Stimulated activated CD4-positive, alpha-beta T cell treated with anti-CD3 and anti-CD28 coated beads, Interleukin-15, amount 100 ng/mL, for 24 hours (primary cell): ENCODE measurements around the gene PRELID2.
"Not testable (repeated sequence)": the region's sequence is repeated elsewhere in the genome, so short reads cannot be mapped to it uniquely, and the experiment has no call there.

Experiments used
- DNase-seq: peaks from one replicate; pipeline ENCODE4 v3.0.0-alpha.2; 2020

Gene PRELID2

DNA sequence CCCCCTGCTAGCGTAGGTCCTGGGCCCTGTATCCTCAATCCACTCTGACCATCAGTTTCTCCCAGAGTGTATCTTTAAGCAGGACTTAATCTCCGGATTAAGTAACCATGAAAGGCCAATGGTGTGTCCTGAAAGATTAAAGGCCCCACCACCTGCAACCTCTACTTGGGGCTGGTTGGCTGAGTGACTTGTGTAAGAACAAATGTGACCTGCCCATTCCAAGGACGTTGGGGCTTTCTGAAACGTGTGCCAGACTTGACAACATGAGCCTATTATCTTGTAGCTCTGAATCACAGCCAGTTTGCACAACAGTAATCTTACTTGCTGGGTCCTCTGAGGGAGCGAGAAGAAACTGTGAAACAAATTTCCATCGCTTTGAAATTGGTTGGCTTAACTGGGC lies 3.1 kb upstream of the PRELID2 start:
- no peak for DNase-seq

DNA sequence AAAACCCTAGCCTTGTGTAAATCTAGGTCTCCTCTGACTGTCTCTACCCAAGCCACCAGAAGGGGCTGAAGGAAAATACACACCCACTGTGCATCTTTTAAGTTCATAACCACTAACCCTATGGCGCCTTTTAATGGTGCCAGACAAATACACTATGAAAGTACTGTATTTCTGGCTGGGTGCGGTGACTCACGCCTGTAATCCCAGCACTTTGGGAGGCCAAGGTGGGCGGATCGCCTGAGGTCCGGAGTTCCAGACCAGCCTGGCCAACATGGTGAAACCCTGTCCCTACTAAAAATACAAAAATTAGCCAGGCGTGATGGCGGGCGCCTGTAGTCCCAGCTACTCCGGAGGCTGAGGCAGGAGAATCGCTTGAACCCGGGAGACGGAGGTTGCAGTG lies 1.1 kb upstream of the PRELID2 start:
- not testable (repeated sequence) for DNase-seq

GRCh38 chr5:145835848-145836239 lies 702 bp upstream of the PRELID2 start:
- no peak for DNase-seq

DNA sequence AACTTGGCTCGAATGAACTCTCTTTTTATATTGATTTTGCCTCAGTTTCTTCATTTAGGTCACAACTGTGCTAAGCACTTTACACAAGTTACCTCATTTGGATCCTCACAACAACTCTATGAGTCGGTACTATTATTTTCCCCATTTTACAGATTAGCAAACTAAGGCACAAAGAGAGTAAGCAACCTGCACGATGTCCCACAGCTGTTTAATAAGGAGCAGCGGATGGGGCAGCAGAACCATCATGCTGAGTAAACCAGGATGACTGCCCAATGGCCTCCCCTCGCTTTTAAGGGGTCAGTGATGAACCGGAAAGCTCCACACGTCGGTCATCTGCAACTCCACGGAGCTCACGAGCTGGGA lies 607 bp downstream of the PRELID2 start:
- DNase-seq = no peak

- no peak for DNase-seq
Observed at GRCh38 chr5:145833631-145834200, 1.4 kb downstream of the PRELID2 start.

DNA sequence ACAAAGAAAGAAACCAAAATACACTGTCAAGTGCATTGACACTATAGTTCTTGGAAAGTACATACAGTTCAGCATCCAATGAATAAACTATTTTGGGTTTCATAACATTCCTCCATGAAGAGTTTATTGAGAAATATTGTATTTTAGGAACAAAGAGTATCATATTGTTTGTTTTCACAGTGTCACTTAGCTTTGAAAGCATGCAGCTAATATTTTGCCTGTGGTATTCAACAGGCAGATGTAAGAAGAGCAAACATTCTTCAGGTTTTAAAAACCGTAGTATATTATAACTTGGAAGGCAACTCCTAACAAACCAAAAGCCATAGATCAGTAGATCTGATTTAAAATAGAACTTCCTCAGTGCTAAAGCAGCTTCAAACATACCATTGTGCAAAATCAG lies 4.5 kb downstream of the PRELID2 start:
- no peak for DNase-seq

DNA sequence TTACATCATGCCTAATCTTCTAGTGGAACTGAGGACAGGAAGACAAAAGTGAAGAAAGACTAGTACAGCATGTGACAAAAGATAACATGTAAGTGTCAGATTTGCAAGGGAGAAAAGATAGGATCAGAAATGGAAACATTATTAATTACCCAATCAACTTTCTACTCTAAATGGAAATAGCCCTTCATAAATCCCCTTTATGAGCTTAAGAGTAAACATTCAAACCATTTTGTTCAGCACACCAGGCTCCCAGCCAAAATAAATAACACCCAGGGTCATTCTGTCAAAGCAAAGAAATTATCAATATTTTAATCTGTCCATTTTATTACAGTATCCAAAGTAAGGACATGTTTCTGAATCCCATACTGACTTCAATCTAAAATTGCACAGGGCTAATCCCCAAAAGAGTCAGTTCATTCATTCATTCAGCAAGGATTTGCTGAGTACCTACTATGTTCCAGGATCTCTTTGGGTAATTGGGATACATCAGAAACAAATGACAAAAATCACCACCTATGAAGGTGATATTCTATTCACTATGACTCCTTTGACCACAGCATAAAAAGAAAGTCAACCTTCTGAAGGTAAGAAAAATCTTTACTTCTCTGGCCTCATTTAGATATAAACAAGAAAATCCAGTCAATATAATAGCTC lies 5.3 kb downstream of the PRELID2 start:
- DNase-seq = no peak

DNA sequence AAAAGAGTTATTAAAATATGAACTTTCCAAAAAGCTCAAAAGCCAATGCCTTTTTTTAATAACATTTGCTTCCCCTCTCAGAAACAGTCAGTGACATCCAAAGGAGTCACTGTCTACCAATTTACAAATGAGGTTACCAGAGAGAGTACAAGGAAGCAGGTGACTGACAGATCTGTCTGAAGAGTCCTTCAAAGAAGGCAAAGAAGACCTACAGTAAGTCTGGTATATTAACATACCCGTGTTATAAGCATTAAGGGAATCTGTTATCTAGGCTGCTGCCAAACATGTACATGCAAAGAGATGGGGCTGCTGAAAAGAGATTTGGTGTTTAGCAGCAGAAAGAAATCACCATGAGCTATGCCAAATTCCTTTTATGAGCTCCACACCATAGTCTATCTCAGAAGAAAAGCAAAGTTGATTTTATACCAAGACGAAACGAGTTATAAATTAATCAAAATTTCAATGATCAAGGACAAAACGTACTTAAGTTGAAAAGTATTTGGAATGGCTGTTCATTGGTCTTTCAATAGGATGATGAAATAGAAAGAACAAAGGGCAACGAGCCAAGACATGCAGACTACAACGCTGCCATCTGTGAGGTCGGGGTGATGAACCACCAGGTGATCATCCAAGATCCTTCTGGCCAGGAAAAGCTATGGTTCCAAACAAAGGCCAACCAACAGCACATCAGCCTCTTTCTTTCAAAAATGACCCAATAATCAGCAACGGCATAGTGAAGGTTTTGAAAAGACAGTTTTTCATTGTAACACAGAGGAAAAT lies 8.1 kb downstream of the PRELID2 start:
- DNase-seq = no peak

GRCh38 chr5:145825751-145826180 lies 9.4 kb downstream of the PRELID2 start:
- no peak for DNase-seq

- no peak for DNase-seq
Observed at GRCh38 chr5:145824040-145824439, 11.1 kb downstream of the PRELID2 start.

GRCh38 chr5:145818604-145819003 lies 16.5 kb downstream of the PRELID2 start:
- DNase-seq = no peak

DNA sequence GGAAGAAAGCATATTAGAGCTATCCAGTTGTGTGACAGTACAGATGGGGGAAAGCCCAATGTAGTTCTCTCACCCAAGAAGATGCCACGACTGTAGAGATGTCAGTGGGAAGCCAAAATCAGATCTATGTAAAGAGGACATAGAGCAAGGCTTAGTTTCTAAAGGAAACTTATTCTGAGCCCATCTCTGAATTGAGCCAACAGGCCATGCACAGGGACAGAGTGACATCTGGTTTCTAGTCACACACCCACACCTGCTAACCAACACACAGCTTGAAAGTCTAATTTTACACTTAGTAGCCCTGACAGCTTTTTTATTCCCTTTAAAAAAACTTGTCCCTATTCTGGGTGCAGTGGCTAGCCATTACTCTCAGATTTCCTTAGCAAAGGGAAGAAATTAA lies 22.3 kb downstream of the PRELID2 start:
- DNase-seq = no peak

DNA sequence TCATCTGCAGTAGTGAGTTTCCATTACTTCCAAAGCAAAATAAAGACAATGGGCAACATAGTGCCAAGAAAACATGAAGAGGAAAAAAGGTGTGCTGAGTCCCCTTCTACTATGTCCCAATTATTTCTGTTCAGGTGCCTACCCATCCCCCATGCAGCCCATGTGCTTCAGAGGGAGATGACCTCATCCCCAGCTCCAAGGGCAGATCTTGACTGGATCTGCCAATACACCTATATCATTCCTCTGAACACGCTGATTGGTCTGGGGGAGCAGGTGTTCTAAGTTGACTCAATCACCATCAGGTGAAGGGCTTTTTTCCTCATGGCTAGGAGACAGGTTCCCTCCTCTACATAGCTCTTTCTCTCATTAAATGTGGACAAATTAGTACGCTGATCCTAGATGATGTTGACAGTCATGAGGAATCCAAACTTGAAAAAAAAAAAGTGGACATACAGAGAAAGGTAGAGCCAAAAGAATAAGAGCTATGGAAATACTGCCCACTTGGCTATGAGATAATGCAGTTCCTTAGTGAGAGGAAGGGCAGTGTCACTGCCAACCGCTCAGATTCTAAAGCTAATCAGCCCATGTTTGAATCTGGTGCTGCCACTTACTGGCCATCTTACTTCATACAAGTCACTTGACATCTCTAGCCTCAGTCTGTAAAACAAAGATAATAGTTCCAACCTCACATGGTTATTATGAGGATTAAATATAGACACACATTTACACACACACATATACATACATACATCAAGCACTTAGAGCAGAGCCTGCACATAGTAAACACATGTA lies 23.1 kb downstream of the PRELID2 start:
- no peak for DNase-seq

DNA sequence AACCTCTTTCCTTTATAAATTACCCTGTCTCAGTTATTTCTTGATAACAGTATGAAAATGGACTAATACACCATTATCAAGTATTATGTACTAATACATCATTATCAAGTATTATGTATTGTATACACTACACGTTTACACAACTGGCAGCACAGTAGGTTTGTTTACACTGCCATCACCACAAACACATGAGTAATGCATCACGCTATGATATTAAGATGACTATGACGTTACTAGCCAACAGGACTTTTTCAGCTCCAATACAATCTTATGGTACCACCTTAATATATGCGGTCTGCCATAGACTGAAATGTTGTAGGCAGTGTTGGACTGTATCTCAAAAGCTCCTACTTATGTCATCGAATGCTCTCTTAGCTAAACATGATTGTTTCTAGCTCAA lies 28.2 kb downstream of the PRELID2 start:
- no peak for DNase-seq

DNA sequence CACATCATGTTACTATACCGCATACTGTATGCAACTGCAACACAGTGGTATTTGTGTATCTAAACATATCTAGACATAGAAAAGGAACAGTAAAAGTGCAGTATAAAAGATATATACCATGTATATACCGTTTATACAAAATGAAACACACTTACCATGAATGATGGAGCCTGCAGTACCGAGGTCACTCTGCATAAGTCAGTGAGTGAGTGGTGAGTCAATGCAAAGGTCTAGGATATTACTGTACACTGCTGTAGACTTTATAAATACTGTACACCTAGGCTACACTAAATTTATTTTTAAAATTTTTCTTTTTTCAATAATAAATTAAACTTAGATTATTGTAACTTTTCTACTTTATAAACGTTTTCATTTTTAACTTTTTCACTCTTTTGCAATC lies 29.3 kb downstream of the PRELID2 start:
- no peak for DNase-seq

DNA sequence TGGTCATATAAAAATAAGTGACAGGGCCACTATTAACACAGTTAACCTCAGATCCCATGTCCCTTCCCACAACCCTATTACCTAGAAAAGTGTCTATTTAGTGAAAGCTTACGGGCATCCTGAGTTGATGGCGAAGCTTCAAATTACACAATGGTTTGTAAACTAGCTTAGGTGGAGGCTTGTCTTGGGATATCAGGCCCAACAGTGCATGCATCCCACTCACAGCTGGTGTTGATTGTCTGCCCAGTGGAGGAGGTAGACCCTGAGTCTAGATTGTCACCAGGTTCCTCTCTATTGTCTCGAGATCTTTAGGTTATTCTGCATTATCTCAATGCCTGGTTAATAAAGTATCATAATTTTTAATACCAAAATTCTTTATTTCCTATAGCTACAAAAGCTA lies 30.4 kb downstream of the PRELID2 start:
- no peak for DNase-seq

- DNase-seq = no peak
Observed at GRCh38 chr5:145803112-145804004, 31.8 kb downstream of the PRELID2 start.

- DNase-seq = no peak
Observed at GRCh38 chr5:145801195-145801594, 33.9 kb downstream of the PRELID2 start.

- no peak for DNase-seq
Observed at GRCh38 chr5:145800181-145800580, 35.0 kb downstream of the PRELID2 start.

DNA sequence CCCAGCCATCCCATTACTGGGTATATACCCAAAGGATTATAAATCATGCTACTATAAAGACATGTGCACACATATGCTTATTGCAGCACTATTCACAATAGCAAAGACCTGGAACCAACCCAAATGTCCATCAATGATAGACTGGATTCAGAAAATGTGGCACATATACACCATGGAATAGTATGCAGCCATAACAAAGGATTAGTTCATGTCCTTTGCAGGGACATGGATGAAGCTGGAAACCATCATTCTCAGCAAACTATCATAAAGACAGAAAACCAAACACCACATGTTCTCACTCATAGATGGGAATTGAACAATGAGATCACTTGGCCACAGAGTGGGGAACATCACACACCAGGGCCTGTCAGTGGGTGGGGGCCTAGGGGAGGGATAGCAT lies 36.6 kb downstream of the PRELID2 start:
- not testable (repeated sequence) for DNase-seq

DNA sequence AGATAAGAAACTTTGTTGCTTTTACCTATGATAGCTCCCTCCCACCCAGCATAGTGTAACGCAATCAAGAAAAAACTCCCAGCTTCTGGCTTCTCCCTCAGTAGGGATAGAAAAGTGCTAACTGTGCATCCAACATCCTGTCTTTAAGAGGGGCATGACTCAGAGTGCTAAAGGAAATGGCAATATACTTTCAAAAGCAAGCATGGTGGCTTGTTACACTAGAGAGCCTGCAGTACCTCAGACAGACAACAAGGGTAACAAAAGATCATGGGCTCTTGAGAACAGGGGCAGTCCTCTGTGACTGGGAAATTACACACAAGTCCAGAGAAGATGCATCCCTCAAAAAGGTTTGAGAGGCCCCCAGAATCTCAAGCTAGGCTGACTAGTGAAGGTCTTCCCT lies 37.8 kb downstream of the PRELID2 start:
- DNase-seq = no peak

GRCh38 chr5:145796318-145796717 lies 38.8 kb downstream of the PRELID2 start:
- no peak for DNase-seq

- no peak for DNase-seq
Observed at GRCh38 chr5:145793574-145793973, 41.6 kb downstream of the PRELID2 start.
